ENCODE measurements around the gene UBE2E2.

DNA sequence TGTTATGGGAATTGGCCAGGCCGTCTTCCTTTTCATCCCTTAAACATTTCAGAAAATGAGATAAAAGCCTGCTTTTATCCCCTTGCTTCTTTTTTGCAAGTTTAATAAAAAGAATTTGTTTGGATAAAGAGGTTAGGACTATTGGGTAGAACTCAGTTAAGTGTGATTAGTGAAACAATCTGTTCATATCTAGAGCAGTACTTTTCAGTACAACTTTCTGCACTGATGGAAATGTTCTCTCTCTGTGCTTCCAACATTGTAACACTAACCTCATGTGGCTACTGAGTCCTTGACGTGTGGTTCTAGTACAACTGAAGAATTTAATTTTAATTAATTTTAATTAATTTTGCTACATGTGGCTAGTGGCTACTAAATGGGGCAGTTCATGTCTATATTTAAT, 246.9 kb downstream of the UBE2E2 start:
- TF ChIP-seq EZH2 (IDR thresholded peaks at IDR 0.05; ENCODE audit: low read length) (no peak), CTCF (optimal IDR thresholded peaks at IDR 0.05 in 1 of 3, IDR thresholded peaks at IDR 0.05 in 1 of 3, conservative IDR thresholded peaks at IDR 0.05 in 1 of 3; ENCODE audit: extremely low read depth in 1 of 3, insufficient read depth in 2 of 3, low read length in 3 of 3) (no peak)

All from keratinocyte (primary cell).